SK-N-SH (cell line): ENCODE results near the gene ATP6V0C.

ENCODE experiments used
- CTCF ChIP-seq: fragments of 200-600 bp; sonication (generic); IDR thresholded peaks from 2 replicates; pipeline ENCODE4 v1.6.1; 2017; ENCODE audit warnings: antibody characterized with exemption, mild to moderate bottlenecking, moderate library complexity
- EP300 ChIP-seq, 2 experiments: IDR thresholded peaks; 2 replicates each; pipeline versions ENCODE4 v1.4.0 to v1.6.1; 2012; ENCODE audit warnings: borderline replicate concordance in 1 of 2, low read depth in 1 of 2, low read length in 1 of 2
- GABPA ChIP-seq: IDR thresholded peaks from 2 replicates; pipeline ENCODE4 v1.4.0; 2012; ENCODE audit warnings: low read depth, mild to moderate bottlenecking
- REST ChIP-seq: IDR thresholded peaks from 2 replicates; pipeline ENCODE4 v1.6.1; 2012; ENCODE audit warnings: mild to moderate bottlenecking, low read depth, low read length, moderate library complexity

- TF ChIP-seq REST (no peak), EP300 (IDR thresholded peaks at IDR 0.05; ENCODE audit: borderline replicate concordance in 1 of 2, low read depth in 1 of 2, low read length in 1 of 2) (peak in 1 of 2 experiments; percentile 72; a peak in 1 of 4 replicates), CTCF (no peak), GABPA (no peak)
Observed at GRCh38 chr16:2468725-2469398, 44.9 kb upstream of the ATP6V0C start.
